Uterus (tissue), 2 donors: ENCODE results near the gene PAIP1.

ENCODE experiments used
- CTCF ChIP-seq, 4 experiments: fragments of 200-600 bp in 2 of 4; fragments of 450-650 bp in 2 of 4; sonication (generic) in 2 of 4; IDR thresholded peaks; one replicate each; pipeline ENCODE4 v1.5.1; 2016 to 2019; ENCODE audit warnings: antibody characterized with exemption in 4 of 4, mild to moderate bottlenecking in 2 of 4, moderate library complexity in 1 of 4
- POLR2A ChIP-seq, 2 donors: fragments of 450-650 bp; IDR thresholded peaks; one replicate each; pipeline ENCODE4 v1.6.1; 2016; ENCODE audit warnings: antibody characterized with exemption in 2 of 2, mild to moderate bottlenecking in 1 of 2, moderate library complexity in 1 of 2

- TF ChIP-seq CTCF (IDR thresholded peaks at IDR 0.05) = no peak
- no peak for TF ChIP-seq POLR2A (IDR thresholded peaks at IDR 0.05)
These were observed 3.3 kb upstream of the PAIP1 start for GRCh38 chr5:43560128-43560527.
